Spleen (tissue), 7 donors: ENCODE results near the gene ANO2.

Source experiments
- CTCF ChIP-seq, 11 experiments: fragments of 200-600 bp in 7 of 11; fragments of 450-650 bp in 4 of 11; sonication (generic) in 4 of 11; IDR thresholded peaks in 8 of 11; conservative IDR thresholded peaks in 3 of 11; 1 replicate in 7 of 11; 2 replicates in 4 of 11; pipeline versions ENCODE4 v1.4.0 to v1.8.0; 2016 to 2021; ENCODE audit warnings: antibody characterized with exemption in 11 of 11, inconsistent platforms in 4 of 11, mild to moderate bottlenecking in 1 of 11
- POLR2A ChIP-seq, 3 donors: fragments of 450-650 bp; IDR thresholded peaks; one replicate each; pipeline ENCODE4 v1.5.1; 2017; ENCODE audit warnings: antibody characterized with exemption in 3 of 3, mild to moderate bottlenecking in 1 of 3
- POLR2AphosphoS5 ChIP-seq, 3 donors: sonication (generic); formaldehyde crosslinking; IDR thresholded peaks; one replicate each; pipeline ENCODE4 v1.5.1; 2017; ENCODE audit warnings: antibody characterized with exemption in 3 of 3
- donor health status: DM: no; HTN: no; CAD: no; lungs with moderate emphysema.
- donor health status: DM: no; HTN: no; CAD: no.
- donor health status: DM: no; HTN: no; CAD: no.

- TF ChIP-seq CTCF (IDR thresholded peaks at IDR 0.05 in 8 of 11, conservative IDR thresholded peaks at IDR 0.05 in 3 of 11) (no peak), POLR2AphosphoS5 (IDR thresholded peaks at IDR 0.05) (no peak), POLR2A (IDR thresholded peaks at IDR 0.05) (no peak)
Observed at GRCh38 chr12:5972387-5972786, 27.3 kb upstream of the ANO2 start.
